Uterus (tissue), 2 donors: ENCODE results near the gene ELAVL3.

ENCODE experiments used
- POLR2A ChIP-seq, 2 donors: fragments of 450-650 bp; IDR thresholded peaks; one replicate each; pipeline ENCODE4 v1.6.1; 2016; ENCODE audit warnings: antibody characterized with exemption in 2 of 2, mild to moderate bottlenecking in 1 of 2, moderate library complexity in 1 of 2
- TF ChIP-seq, protein P1 (sequence below), 4 experiments: fragments of 200-600 bp in 2 of 4; fragments of 450-650 bp in 2 of 4; sonication (generic) in 2 of 4; IDR thresholded peaks; one replicate each; pipeline ENCODE4 v1.5.1; 2016 to 2019; ENCODE audit warnings: antibody characterized with exemption in 4 of 4, mild to moderate bottlenecking in 2 of 4, moderate library complexity in 1 of 4

DNA sequence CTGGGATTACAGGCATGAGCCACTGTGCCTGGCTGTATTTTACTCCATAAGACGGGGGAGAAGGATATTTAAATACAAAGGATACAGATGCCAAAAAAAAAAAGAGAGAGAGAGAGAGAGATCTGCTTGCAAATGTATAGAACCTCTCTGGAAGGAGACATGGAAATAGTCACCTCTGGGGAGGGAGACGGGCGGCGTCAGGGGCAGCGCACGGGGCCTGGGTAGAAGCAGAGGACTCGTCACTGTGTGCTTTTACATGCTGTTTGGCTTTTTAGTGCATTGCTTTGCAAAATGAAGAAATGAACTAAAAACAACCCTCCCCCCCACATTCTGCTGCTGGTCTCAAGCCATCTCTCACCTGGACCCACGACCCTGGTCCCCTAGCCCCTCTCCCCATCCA is 29.6 kb upstream of the ELAVL3 start:
- TF ChIP-seq, protein P1, sequence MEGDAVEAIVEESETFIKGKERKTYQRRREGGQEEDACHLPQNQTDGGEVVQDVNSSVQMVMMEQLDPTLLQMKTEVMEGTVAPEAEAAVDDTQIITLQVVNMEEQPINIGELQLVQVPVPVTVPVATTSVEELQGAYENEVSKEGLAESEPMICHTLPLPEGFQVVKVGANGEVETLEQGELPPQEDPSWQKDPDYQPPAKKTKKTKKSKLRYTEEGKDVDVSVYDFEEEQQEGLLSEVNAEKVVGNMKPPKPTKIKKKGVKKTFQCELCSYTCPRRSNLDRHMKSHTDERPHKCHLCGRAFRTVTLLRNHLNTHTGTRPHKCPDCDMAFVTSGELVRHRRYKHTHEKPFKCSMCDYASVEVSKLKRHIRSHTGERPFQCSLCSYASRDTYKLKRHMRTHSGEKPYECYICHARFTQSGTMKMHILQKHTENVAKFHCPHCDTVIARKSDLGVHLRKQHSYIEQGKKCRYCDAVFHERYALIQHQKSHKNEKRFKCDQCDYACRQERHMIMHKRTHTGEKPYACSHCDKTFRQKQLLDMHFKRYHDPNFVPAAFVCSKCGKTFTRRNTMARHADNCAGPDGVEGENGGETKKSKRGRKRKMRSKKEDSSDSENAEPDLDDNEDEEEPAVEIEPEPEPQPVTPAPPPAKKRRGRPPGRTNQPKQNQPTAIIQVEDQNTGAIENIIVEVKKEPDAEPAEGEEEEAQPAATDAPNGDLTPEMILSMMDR (IDR thresholded peaks at IDR 0.05): no peak
- TF ChIP-seq POLR2A (IDR thresholded peaks at IDR 0.05): no peak
